COLO668 (cell line): ENCODE data around the gene ABI1.

Source experiments
- DNase-seq: peaks from one replicate; lab custom pipeline; 2025; ENCODE audit not compliant: unreplicated experiment; lab: John Stamatoyannopoulos, UW

The ABI1 gene

DNA sequence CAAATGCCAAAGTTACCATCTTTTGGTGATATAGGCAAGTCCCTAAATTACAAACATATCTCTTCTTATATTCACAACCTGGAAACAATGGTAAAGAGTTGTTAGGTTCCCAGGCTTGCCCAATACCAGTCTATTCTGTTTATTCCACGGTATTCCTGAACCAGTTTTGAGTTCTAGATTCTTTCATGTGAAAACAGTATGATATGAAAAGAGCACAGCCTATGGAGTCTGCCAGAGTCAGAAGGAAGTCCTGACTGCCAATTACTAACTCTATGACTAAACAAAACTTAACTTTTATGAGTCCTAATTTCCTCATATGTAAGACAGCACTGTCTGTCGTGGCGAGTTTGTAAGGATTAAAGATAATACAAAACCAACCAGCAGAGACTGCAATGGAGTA lies 5.6 kb downstream of the ABI1 start:
- no peak for DNase-seq

DNA sequence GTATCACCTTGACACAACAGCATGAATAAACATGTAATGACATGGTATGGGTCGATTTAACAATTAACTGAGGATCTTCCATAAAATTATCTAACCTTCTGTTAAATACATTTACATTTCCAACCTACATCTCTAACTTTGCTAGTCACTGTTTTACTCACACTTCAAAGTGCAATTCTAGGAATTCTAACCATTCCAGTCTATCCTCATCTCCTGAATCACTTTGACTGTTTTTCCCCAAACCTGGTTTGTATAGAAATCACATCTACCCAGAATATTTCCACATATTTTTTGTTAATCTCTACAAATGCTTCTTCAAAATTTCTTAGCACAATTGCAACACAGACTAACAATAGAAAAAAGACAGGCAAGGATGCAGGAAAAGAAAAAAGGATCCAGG lies 6.2 kb downstream of the ABI1 start:
- no peak for DNase-seq

DNA sequence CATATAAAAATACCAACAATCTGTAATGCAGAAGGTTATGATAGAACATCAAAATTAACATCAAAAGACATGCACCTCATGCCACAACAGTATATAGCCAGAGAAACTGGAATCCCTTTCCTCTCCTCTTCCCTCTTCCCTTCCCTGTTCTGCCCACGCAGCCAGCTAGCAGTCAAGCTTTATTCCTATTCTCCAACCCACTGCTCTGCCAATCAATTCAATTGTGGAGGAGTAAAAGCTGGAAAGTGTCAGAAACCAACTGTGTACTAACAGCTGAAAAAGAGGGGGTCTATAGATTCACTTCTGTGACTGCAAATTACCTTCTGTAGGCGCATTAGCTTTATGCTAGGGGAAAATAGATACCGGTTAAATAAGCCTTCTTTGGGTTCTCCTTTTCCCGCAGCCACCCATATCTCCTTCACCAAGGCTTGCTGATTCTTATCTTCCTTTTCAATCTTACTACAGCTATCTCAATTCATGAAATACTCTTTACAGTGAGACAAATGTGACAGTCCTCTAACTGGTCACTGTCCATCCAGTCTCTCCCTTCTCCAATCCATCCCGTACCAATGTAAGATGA lies 16.3 kb downstream of the ABI1 start:
- DNase-seq, result no peak

DNA sequence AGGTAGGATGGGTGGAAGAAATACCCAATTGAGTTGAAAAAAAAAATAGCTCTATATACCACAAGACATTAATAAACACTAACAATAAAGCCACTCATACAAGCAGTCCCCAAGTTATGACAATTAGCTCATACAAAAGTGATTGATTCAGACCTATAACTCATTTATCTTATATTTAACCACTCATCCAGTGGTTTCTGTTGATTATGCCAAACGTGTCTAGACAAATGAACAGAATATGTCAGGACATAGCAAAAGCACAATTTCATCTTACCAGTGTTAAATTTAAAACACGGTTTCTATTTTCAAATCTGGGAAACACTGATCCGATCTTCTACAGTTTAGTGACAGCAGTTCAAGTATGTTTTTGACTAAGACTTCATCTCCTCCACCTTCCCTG lies 17.0 kb downstream of the ABI1 start:
- DNase-seq, result no peak

DNA sequence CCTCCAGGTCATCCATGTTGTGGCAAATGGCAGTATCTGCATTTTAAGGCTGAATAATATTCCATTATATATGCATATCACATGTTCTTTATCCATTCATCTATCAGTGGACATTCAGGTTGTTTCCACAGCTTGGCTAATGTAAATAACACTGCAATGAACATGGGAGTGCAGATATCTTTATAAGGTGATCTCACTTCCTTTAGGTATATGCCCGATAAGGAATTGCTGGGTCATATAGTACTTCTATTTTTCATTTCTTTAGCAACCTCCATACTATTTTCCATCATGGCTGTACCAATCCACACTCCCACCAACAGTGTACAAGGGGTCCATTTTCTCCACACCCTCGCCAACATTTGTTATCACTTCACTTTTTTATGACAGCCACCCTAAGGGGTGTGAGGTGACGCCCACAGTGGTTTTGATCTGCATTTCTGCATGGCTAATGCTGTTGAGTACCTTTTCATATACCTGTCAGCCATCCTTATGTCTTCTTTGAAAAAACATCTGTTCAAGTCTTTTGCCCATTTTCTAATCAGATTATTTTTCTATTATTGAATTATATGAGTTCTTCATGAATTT lies 18.9 kb downstream of the ABI1 start:
- no peak for DNase-seq

DNA sequence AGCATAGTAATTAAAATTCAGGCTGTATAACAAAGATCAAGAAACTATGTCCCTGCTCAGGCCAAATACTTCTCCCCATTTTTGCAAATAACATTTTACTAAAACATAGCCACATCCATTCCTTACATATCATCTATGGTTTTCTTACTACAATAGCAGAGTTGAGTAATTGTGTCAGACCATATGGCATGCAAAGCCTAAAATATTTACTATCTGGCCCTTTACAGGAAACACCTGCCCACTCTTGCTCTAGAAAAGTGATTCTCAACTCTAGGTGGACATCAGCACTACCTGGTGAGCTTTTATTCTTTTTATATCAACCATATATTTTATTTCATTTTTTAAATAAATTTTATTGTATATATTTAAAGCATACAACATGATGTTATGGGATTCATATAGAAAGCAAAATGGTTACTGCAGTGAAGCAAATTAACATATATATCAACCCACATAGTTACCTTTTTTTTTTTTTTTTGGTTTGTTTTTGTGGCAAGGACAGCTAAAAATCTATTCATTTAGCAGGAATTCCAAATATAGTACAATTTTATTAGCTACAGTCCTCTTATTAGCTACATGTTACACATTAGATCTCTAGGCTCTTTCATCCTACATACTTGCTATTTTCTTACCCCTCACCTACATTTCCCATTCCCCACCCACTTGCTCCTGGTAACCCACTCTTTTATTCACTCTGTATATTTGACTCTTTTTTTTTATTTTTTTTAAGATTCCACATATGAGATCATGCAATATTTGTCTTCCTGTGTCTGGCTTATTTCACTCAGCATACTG lies 19.6 kb downstream of the ABI1 start:
- no peak for DNase-seq

GRCh38 chr10:26839966-26840627 lies 20.7 kb downstream of the ABI1 start:
- no peak for DNase-seq

GRCh38 chr10:26837139-26837538 lies 23.6 kb downstream of the ABI1 start:
- DNase-seq, result no peak

DNA sequence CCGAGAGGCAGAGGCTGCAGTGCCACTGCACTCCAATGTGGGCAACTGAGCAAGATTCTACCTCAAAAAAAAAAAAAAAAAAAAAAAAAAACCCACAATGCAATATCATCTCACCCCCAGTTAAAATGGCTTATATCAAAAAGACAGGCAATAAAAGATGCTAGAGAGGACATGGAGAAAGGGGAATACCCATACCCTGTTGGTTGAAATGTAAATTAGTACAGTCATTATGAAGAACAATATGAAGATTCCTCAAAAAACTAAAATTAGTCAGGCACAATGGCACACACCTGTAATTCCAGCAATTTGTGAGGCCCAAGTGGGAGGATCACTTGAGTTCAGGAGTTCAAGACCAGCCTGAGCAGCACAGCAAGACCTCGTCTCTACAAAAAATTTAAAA lies 25.7 kb downstream of the ABI1 start:
- DNase-seq, result no peak

DNA sequence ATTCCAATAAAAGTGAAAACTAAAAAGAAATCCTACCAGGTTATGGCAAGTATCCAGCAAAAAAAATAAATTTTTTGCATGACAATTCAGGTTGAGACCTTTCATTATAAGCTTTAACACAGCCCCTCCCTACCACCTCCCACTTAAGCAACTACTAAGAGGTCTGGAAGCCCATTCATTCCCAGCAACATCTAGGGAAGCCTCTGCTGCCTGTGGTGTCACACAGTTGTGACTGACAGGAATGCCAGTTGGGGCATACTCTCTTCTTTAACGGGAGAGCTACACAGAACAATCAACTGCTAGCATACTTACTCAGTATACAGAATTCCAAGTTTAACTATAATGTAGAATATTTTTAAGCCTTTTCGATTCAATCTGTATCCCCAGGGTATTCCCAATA lies 27.8 kb downstream of the ABI1 start:
- no peak for DNase-seq

GRCh38 chr10:26831936-26832335 lies 28.8 kb downstream of the ABI1 start:
- DNase-seq, result no peak

DNA sequence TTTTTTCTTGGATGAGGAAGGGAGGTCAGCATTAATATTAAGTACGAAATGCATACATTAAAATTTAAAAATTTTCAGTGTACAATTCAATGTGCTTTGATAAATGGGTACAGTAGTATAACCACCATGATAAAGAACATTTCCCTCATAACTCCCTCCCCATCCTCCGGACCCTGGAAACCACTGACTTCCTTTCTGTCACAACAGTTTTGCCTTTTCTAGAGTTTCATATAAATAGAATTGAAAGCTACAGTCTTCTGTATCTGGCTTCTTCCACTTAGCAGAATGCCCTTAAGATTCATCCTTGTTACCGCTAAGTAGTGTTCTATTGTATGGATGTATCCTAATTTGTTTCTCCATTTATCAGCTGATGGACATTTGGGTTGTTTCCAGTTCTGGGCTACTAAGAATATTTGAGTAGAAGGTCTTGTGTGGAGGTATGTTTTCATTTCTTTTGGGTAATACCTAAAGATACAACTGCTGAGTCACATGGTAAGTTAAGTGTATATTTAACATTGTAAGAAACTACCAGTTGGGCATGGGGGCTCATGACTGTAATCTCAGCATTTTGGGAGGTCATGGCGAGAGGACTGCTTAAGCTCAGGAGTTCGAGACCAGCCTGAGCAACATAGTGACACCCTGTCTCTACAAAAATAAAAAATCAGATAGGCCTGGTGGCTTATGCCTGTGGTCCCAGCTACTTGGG lies 30.8 kb downstream of the ABI1 start:
- no peak for DNase-seq

GRCh38 chr10:26824015-26824690 lies 36.6 kb downstream of the ABI1 start:
- no peak for DNase-seq

DNA sequence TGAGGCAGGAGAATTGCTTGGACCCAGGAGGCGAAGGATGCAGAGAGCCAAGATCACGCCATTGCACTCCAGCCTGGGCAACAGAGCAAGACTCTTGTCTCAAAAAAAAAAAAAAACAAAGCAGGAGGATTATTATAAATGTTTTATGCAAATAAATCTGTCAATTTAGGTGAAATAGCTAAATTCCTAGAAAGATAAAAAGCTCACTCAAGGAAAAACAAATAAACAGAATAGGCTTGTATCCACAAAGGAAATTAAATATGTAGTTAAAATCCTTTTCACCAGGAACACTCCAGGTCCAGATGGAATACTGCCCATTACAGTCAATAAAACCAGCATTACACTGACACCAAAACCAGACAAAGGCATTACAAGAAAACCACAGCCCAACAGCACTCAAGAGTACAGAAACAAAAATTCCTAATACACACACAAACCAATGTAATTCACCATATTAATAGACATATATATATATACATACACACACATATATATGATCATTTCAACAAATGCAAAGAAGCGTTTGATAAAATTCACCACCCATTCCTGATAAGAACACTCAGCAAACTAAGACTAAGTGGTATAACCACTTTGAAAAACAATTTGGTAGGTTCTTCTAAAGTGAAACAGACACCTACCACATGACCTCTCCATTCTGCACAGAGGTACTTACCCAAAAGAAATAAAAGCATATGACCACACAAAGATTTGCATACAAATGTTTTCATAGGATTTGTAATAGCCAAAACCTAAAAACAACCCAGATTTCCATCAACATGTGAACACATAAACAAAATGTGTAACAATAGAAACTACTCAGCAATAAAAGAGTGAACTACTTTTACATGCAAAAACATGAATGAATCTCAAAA lies 38.8 kb downstream of the ABI1 start:
- no peak for DNase-seq

DNA sequence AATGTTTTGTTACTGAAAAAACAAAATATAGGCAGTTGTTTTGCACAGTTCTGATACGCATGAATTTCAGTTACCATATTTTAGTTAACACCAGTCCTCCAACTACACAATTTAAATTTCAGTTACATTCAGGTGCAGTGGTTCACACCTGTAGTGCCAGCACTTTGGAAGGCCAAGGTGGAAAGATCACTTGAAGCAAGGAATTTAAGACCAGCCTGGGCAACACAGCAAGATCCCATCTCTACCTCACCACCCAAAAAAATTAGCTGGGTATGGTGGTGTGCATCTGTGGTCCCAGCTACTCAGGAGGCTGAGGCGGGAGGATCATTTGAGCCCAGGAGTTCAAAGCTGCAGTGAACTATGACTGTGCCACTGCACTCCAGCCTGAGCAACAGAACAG lies 45.3 kb downstream of the ABI1 start:
- DNase-seq, result no peak

DNA sequence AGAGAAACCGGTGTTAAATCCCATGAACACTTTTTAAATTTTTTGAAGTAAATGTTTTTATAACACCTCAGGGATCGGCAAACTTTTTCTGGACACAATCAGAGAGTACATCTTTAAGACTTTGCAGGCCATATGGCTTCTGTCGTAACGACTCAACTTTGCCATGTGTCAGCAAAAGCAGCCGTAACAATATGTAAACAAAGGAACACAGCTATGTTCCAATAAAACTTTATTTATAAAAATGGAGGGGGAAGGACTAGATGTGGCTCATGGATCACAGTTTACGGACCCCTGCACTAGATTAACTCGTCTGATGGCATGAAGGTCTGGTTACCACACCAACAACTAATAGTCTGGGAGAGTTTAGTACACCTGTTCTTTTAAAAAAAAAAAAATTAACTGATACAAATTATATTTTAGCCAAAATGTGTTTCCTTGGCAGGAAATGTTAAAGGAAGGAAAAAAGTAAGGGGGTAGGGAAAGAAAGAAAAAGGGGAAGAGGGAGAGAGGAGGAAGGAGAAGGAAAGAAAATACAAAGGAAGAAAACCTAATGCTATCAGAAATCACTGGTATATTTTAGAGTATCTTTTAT lies 50.2 kb downstream of the ABI1 start:
- DNase-seq, result no peak

- no peak for DNase-seq
Observed at GRCh38 chr10:26809973-26810372, 50.8 kb downstream of the ABI1 start.

GRCh38 chr10:26807532-26807931 lies 53.2 kb downstream of the ABI1 start:
- DNase-seq, result no peak

DNA sequence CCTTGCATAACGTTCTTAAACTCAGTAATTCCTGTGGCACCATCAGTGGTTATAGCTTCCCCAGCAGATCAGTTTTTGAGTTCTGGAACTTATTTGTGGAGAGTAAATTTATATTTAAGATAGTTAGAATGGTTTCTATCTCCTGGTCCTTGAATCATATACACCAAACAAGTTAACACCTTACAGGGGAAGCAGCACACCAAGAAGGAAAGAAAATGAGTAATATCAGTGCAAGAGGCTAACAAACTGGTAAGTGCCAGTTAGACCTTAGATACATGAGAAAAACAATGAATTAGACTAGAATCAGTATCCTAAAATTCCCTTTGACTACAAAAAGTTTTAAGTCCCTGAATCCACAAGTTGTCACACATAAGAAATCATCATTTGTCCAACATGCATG lies 54.2 kb downstream of the ABI1 start:
- DNase-seq, result no peak
